C4-2B (cell line): ENCODE data around the gene TRMT2A.
A peak's percentile ranks its signal among the peaks of the same experiment; 100 is the strongest.

Source experiments
- CTCF ChIP-seq: fragments of 450-650 bp; conservative IDR thresholded peaks from 2 replicates; pipeline ENCODE4 v1.5.1; 2017; ENCODE audit warnings: mild to moderate bottlenecking
- ZFX ChIP-seq: fragments of 450-650 bp; IDR thresholded peaks from 2 replicates; pipeline ENCODE4 v1.6.1; 2017

DNA sequence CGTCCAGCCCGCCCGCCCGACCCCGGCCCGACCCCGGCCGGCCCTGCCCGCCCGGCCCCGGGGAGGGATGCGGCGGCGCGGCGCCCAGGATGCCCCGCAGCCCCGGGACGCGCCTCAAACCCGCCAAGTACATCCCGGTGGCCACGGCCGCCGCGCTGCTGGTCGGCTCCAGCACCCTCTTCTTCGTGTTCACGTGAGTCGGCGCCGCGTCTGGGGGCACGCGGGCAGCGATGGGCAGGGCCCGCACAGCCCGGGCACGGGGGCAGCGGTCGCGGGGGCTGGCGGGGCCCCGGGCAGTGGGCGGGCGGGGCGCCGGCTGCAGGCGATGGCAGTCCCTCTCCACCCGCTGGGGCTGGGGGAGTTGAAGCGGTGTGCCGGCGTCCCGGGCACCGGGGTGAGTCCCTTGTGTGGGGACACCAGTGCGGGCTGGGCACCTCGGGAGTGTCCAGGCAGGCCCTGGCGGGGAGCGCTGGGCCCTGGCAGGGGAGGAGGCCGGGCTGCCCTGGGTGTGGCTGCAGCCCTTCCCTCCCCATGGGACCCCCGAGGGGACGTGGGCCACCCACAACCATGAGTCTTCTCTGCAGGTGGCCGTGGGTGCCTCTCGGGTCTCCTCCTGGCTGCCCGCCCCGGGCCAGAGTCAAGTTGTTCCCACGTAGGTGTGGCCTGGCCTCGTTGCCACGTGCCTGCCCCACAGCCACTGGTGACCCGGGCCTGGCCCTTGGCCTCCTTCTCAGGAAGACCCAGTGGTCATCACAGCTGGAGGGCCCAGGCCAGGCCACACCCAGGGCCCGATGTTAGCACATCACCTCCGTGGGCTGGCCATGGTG is 15.0 kb upstream of the TRMT2A start:
- TF ChIP-seq CTCF (no peak), ZFX (peak; percentile 73; the same call in 1 of the 2 replicates)
